ENCODE results near the gene C2orf69. TPM values are rescaled to one million over a fixed set of nuclear protein-coding genes. Genes with fewer than 3 reads are reported as not detected.

C2orf69 gene
- total and polyA plus RNA-seq, 2 donors = 4.5 to 10.0 TPM

DNA sequence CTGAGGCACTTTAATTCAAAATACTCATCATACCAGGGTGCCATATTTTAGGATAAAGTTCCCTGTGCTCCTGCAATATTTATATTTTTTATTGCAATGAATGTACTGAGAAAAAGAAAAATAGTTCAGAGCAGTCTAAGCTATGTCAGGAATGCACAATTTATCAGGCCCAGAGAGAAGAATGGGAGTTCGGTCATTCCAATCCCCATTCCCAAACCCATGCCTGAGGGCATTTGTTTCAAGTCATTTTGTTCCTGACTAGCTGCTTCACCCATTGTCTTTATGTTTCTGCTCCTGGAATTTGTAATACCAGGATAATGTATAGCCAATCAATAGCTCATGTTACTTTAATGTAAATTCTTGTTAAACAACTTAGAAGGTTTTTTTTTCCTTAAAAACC lies 35.7 kb upstream of the C2orf69 start:
- WGBS = 98% methylated on average over 1 of the region's 1 CpG

DNA sequence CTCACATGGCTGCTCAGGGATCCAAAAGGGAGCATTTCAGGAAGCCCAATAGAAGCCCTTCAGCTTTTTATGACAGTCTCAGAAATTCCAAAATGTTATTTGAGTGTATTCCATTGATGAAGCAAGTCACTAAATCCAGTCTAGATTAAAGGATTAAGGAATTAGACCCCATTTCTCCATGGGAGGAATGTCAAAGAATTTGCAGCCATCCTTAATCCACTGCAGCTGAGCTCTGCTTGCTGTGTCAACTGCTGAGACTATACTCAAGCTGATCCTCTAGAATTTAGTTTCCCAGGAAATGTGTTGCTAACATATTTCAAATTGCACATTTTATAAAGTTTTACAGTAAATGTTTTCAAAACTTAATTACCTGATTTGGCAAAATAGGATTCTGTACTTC lies 28.4 kb upstream of the C2orf69 start:
- Histone ChIP-seq H3K36me3 (ENCODE audit: control insufficient read depth in 2 of 2, insufficient read depth in 2 of 2, low read length in 1 of 2) (no peaks in the 10 kb centered on the region), H3K27me3 (ENCODE audit: control insufficient read depth in 2 of 2, insufficient read depth in 1 of 2, low read length in 1 of 2) (no peaks in the 10 kb centered on the region), H3K4me1 (ENCODE audit: control insufficient read depth in 2 of 2, insufficient read depth in 2 of 2, low read length in 2 of 2) (no peaks in the 10 kb centered on the region), H3K27ac (ENCODE audit: low read depth in 1 of 2, low read length in 1 of 2) (no peak overlapping the region), H3K4me3 (ENCODE audit: low read length in 2 of 2) (no peak overlapping the region), H3K9me3 (ENCODE audit: control insufficient read depth in 2 of 2, insufficient read depth in 1 of 2, low read length in 1 of 2) (no peaks in the 10 kb centered on the region)
- DNase-seq (ENCODE audit: low read depth in 6 of 9, low spot score in 9 of 9) = no peak

More for the DNA sequence above, 35.7 kb upstream of the C2orf69 start:
- Histone ChIP-seq H3K4me3 (ENCODE audit: low read length in 2 of 2) (no peak overlapping the region), H3K36me3 (ENCODE audit: control insufficient read depth in 2 of 2, insufficient read depth in 2 of 2, low read length in 1 of 2) (no peaks in the 10 kb centered on the region), H3K9me3 (ENCODE audit: control insufficient read depth in 2 of 2, insufficient read depth in 1 of 2, low read length in 1 of 2) (no peaks in the 10 kb centered on the region), H3K27ac (ENCODE audit: low read depth in 1 of 2, low read length in 1 of 2) (no peak overlapping the region), H3K4me1 (ENCODE audit: control insufficient read depth in 2 of 2, insufficient read depth in 2 of 2, low read length in 2 of 2) (no peaks in the 10 kb centered on the region), H3K27me3 (ENCODE audit: control insufficient read depth in 2 of 2, insufficient read depth in 1 of 2, low read length in 1 of 2) (no peaks in the 10 kb centered on the region)
- no peak for DNase-seq (ENCODE audit: low read depth in 6 of 9, low spot score in 9 of 9)

DNA sequence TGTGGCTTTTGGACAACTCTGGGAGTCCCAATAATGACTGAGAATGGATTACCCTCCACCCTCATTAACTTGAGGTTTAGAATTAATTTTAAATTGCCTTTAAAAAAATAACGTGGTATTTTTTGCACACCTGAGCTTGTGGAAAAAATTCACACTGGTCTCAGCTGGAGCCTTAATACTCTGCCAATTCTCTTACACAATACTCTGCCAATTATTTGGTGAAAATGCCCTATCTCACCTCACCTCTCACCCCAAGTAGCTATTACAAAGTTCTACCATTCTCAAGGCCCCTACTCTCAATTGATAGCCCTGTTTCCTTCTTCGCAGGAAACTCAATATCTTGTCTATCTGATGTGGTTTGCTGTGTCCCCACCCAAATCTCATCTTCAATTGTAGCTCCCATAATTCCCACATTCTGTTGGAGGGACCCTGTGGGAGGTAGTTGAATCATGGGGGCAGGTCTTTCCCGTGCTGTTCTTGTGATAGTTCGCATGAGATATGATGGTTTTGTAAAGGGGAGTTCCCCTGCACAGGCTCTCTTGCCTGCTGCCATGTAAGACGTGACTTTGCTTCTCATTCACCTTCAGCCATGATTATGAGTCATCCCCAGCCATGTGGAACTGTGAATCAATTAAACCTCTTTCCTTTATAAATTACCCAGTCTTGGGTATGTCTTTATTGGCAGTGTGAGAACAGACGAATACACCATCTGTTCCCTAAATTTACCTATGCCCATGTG lies 27.4 kb upstream of the C2orf69 start:
- WGBS = 95% methylated on average over 6 of the region's 6 CpGs
- Histone ChIP-seq H3K4me1 (ENCODE audit: control insufficient read depth in 2 of 2, insufficient read depth in 2 of 2, low read length in 2 of 2) (no peaks in the 10 kb centered on the region), H3K36me3 (ENCODE audit: control insufficient read depth in 2 of 2, insufficient read depth in 2 of 2, low read length in 1 of 2) (no peaks in the 10 kb centered on the region), H3K27me3 (ENCODE audit: control insufficient read depth in 2 of 2, insufficient read depth in 1 of 2, low read length in 1 of 2) (no peaks in the 10 kb centered on the region), H3K9me3 (ENCODE audit: control insufficient read depth in 2 of 2, insufficient read depth in 1 of 2, low read length in 1 of 2) (no peaks in the 10 kb centered on the region), H3K27ac (ENCODE audit: low read depth in 1 of 2, low read length in 1 of 2) (no peak overlapping the region), H3K4me3 (ENCODE audit: low read length in 2 of 2) (no peak overlapping the region)
- no peak for DNase-seq (ENCODE audit: low read depth in 6 of 9, low spot score in 9 of 9)

DNA sequence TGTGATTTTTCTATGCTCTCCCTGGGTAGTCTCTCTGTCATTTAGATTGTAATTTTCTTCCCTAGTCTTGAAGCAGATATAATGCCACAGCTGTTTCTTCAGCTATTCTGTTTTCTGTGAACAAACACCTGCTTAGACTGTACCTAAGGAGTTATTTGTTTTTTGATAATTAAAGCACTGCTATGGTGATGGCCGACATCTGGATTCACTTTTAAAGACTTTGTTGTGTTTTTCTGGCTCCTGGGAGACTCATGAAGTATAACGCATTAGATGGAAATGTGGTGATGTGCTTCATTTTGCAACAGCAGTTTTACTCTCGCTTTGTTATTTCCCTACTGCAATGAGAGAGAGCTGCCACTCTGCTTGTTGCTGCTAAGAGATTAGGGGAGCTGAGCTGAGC lies 15.7 kb upstream of the C2orf69 start:
- Histone ChIP-seq H3K9me3 (ENCODE audit: control insufficient read depth in 2 of 2, insufficient read depth in 1 of 2, low read length in 1 of 2) (no peaks in the 10 kb centered on the region), H3K36me3 (ENCODE audit: control insufficient read depth in 2 of 2, insufficient read depth in 2 of 2, low read length in 1 of 2) (no peaks in the 10 kb centered on the region), H3K4me3 (ENCODE audit: low read length in 2 of 2) (no peak overlapping the region), H3K27ac (ENCODE audit: low read depth in 1 of 2, low read length in 1 of 2) (no peak overlapping the region), H3K27me3 (ENCODE audit: control insufficient read depth in 2 of 2, insufficient read depth in 1 of 2, low read length in 1 of 2) (no peaks in the 10 kb centered on the region), H3K4me1 (ENCODE audit: control insufficient read depth in 2 of 2, insufficient read depth in 2 of 2, low read length in 2 of 2) (no peaks in the 10 kb centered on the region)
- 95% methylated on average over 3 of the region's 3 CpGs for WGBS
- DNase-seq (ENCODE audit: low read depth in 6 of 9, low spot score in 9 of 9) = no peak

DNA sequence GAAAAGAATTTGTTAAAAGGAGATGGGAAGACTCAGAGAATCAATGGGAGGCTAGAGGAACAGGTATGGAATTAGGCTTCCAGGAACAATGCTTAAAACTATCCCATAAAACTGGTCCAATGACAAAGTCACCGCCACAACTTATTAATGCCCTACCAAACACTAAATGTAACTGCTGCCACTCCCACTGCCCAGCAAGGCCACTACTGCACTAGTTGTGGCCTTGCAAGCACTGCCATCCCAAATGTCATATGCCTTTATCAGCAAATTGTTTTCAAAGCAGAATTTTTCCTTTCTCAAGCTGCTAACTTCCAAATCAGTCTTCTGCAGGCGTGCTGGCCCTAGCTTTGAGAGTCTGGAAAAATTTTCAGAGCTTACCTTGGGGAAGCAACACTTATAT lies 14.5 kb upstream of the C2orf69 start:
- Histone ChIP-seq H3K27ac (ENCODE audit: low read depth in 1 of 2, low read length in 1 of 2) (no peak overlapping the region), H3K27me3 (ENCODE audit: control insufficient read depth in 2 of 2, insufficient read depth in 1 of 2, low read length in 1 of 2) (no peaks in the 10 kb centered on the region), H3K4me3 (ENCODE audit: low read length in 2 of 2) (no peak overlapping the region), H3K36me3 (ENCODE audit: control insufficient read depth in 2 of 2, insufficient read depth in 2 of 2, low read length in 1 of 2) (no peaks in the 10 kb centered on the region), H3K4me1 (ENCODE audit: control insufficient read depth in 2 of 2, insufficient read depth in 2 of 2, low read length in 2 of 2) (no peaks in the 10 kb centered on the region), H3K9me3 (ENCODE audit: control insufficient read depth in 2 of 2, insufficient read depth in 1 of 2, low read length in 1 of 2) (no peaks in the 10 kb centered on the region)
- DNase-seq (ENCODE audit: low read depth in 6 of 9, low spot score in 9 of 9) = no peak
- 95% methylated on average over 2 of the region's 2 CpGs for WGBS

DNA sequence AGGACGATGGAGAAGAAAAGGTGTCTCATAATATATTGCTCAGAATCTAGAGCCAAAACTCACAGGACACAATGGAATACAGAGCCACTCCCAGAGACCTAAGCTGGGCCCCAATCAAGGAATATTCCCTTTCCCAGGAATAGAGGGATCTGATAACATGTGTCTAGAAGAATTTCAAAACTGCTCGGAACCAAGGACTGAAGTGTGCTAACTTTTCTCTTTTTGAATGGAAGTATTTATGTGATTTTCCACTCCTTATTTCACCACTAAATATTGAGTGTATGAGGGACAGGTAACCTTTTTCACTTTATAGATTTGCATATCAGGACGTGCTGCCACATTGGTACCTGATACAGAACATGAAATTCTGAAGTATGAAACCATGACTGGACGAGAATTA lies 9.2 kb upstream of the C2orf69 start:
- H3K4me3 ChIP-seq (ENCODE audit: low read length in 2 of 2) = no peak overlapping the region
- no peak for DNase-seq (ENCODE audit: low read depth in 6 of 9, low spot score in 9 of 9)
- WGBS = 98% methylated on average over 4 of the region's 4 CpGs

DNA sequence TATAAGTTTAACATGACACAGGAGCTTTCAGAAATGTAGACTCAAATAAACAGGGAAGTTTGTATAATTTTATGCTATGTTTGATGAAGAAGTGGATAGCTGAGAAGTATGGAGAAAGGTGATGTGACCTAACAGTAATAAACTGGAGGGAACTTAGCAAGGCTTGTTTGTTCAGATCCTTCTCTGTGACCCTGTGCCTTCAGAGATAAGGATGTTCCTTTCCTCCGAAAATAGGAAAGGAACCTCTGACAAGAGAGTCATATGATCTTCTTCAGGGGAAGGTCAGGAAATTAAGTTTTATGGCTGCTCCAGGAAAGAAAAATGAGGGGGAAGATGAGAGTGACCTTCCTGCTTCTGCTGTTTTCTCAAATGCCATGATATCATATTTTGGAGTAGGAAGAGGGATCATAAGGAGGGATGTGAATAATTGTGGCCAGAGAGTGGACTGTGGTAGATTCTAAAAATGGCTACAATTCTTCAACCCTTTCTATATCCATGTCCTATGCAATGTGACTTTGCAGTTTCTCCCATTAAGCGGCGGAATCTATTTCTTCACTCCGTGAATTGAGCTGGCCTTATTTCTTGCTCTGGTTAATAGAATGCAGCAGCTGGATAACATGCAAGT lies 8.5 kb upstream of the C2orf69 start:
- Histone ChIP-seq H3K36me3 (ENCODE audit: control insufficient read depth in 2 of 2, insufficient read depth in 2 of 2, low read length in 1 of 2) (no peaks in the 10 kb centered on the region), H3K4me1 (ENCODE audit: control insufficient read depth in 2 of 2, insufficient read depth in 2 of 2, low read length in 2 of 2) (no peaks in the 10 kb centered on the region), H3K27ac (ENCODE audit: low read depth in 1 of 2, low read length in 1 of 2) (no peak overlapping the region), H3K4me3 (ENCODE audit: low read length in 2 of 2) (no peak overlapping the region), H3K9me3 (ENCODE audit: control insufficient read depth in 2 of 2, insufficient read depth in 1 of 2, low read length in 1 of 2) (no peaks in the 10 kb centered on the region), H3K27me3 (ENCODE audit: control insufficient read depth in 2 of 2, insufficient read depth in 1 of 2, low read length in 1 of 2) (no peaks in the 10 kb centered on the region)
- no peak for DNase-seq (ENCODE audit: low read depth in 6 of 9, low spot score in 9 of 9)
- 93% methylated on average over 4 of the region's 4 CpGs for WGBS

More for the DNA sequence above, 9.2 kb upstream of the C2orf69 start:
- Histone ChIP-seq H3K9me3 (ENCODE audit: control insufficient read depth in 2 of 2, insufficient read depth in 1 of 2, low read length in 1 of 2) (no peaks in the 10 kb centered on the region), H3K36me3 (ENCODE audit: control insufficient read depth in 2 of 2, insufficient read depth in 2 of 2, low read length in 1 of 2) (no peaks in the 10 kb centered on the region), H3K27me3 (ENCODE audit: control insufficient read depth in 2 of 2, insufficient read depth in 1 of 2, low read length in 1 of 2) (no peaks in the 10 kb centered on the region), H3K4me1 (ENCODE audit: control insufficient read depth in 2 of 2, insufficient read depth in 2 of 2, low read length in 2 of 2) (no peaks in the 10 kb centered on the region), H3K27ac (ENCODE audit: low read depth in 1 of 2, low read length in 1 of 2) (no peak overlapping the region)

DNA sequence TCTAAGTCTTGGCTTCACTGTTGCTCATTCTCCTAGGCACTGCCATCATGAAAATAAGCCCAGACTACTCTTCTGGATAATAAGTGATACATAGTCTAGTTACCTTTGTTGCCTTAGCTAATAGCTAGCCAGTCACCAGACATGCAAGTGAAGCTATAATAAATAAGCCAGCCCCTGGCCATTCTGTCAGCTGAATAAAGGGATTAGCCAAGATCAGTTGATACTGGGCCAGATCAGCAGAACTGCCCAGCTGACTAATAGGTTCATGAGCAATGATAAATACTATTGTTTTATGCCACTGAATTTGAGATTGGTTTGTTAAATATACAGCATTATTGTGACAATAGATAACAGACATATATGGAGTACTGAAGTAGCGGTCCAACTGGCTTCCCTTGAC lies 8.0 kb upstream of the C2orf69 start:
- 94% methylated on average over 1 of the region's 1 CpG for WGBS
- DNase-seq (ENCODE audit: low read depth in 6 of 9, low spot score in 9 of 9) = no peak
- Histone ChIP-seq H3K36me3 (ENCODE audit: control insufficient read depth in 2 of 2, insufficient read depth in 2 of 2, low read length in 1 of 2) (no peaks in the 10 kb centered on the region), H3K27ac (ENCODE audit: low read depth in 1 of 2, low read length in 1 of 2) (no peak overlapping the region), H3K4me3 (ENCODE audit: low read length in 2 of 2) (no peak overlapping the region), H3K9me3 (ENCODE audit: control insufficient read depth in 2 of 2, insufficient read depth in 1 of 2, low read length in 1 of 2) (no peaks in the 10 kb centered on the region), H3K27me3 (ENCODE audit: control insufficient read depth in 2 of 2, insufficient read depth in 1 of 2, low read length in 1 of 2) (no peaks in the 10 kb centered on the region), H3K4me1 (ENCODE audit: control insufficient read depth in 2 of 2, insufficient read depth in 2 of 2, low read length in 2 of 2) (no peaks in the 10 kb centered on the region)

DNA sequence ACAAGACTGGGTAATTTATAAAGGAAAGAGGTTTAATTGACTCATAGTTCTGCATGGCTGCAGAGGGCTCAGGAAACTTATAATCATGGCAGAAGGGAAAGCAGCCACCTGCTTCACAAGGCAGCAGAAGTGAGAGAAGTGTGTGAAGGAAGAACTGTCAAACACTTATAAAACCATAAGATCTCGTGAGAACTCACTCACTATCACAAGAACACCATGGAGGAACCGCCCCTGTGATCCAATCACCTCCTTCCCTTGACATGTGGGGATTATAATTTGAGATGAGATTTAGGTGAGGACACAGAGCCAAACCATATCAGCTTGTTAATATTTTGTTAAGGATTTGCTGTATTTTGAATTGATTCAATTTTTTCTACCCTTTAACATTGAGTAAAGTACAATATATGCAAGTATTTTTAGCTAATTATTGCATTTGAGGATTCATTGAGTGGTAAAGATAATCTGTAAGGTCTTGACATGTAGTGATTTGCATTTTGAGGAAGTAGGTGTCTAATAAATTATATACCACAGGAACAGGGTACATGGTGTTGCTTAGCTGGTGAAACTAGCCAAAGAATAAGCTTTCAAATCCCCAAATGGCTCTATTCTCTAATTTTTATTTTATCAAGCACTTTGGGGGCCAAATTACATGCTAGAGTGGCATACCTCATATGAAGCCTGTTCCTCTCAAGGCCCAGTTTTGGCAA lies 3.9 kb upstream of the C2orf69 start:
- WGBS = 80% methylated on average over 2 of the region's 2 CpGs
- H3K4me3 ChIP-seq (ENCODE audit: low read length in 2 of 2) = no peak overlapping the region
- H3K9me3 ChIP-seq (ENCODE audit: control insufficient read depth in 2 of 2, insufficient read depth in 1 of 2, low read length in 1 of 2) = peaks cover 0 to 3% of the 10 kb centered on the region in 2 donors
- peaks cover 6 to 9% of the 10 kb centered on the region in 2 donors for H3K4me1 ChIP-seq (ENCODE audit: control insufficient read depth in 2 of 2, insufficient read depth in 2 of 2, low read length in 2 of 2)
- no peak overlapping the region for H3K27ac ChIP-seq (ENCODE audit: low read depth in 1 of 2, low read length in 1 of 2)
- H3K36me3 ChIP-seq (ENCODE audit: control insufficient read depth in 2 of 2, insufficient read depth in 2 of 2, low read length in 1 of 2) = no peaks in the 10 kb centered on the region
- H3K27me3 ChIP-seq (ENCODE audit: control insufficient read depth in 2 of 2, insufficient read depth in 1 of 2, low read length in 1 of 2) = no peaks in the 10 kb centered on the region
- DNase-seq (ENCODE audit: low read depth in 6 of 9, low spot score in 9 of 9) = no peak
